SK-MEL-5 (cell line): ENCODE measurements around the gene SLC4A1. TPM values are rescaled to one million over a fixed set of nuclear protein-coding genes. Genes with fewer than 3 reads are reported as not detected.

Experiments used
- DNase-seq: peaks from one replicate; pipeline ENCODE4 v3.0.0-alpha.2; 2016; ENCODE audit warnings: low read depth, low spot score
- in situ Hi-C: cut with HindIII; loops from 2 replicates; pipeline ENCODE4 v1.10.0; 2016; ENCODE audit warnings: low sequenced_read_pairs, high pct_unique_total_duplicates, low pct_unique_long_range_greater_than_20kb
- total RNA-seq: library from RNA; depleted of rRNA; stranded (reverse); fragments of >200 nt; shearing (Covaris generic); gene quantifications from 2 replicates; pipeline ENCODE4 v1.2.3, GENCODE V29; 2014

Gene SLC4A1
- total RNA-seq, 1 experiment from 2014 or later = 0.05 TPM

GRCh38 chr17:44297975-44298374, 30.0 kb upstream of the SLC4A1 start:
- in situ Hi-C loops = no loop called here
- no peak for DNase-seq

- DNase-seq = no peak
- in situ Hi-C loops = no loop called here
These were observed 25.7 kb upstream of the SLC4A1 start for GRCh38 chr17:44293509-44294226.

- DNase-seq = no peak
- in situ Hi-C loops = no loop called here
These were observed 19.7 kb upstream of the SLC4A1 start for GRCh38 chr17:44287651-44288050.

GRCh38 chr17:44284024-44284400, 16.1 kb upstream of the SLC4A1 start:
- no peak for DNase-seq
- in situ Hi-C loops = no loop called here

GRCh38 chr17:44283344-44284023, 15.5 kb upstream of the SLC4A1 start:
- no peak for DNase-seq
- in situ Hi-C loops = no loop called here

GRCh38 chr17:44282264-44282663, 14.3 kb upstream of the SLC4A1 start:
- in situ Hi-C loops = no loop called here
- no peak for DNase-seq

- in situ Hi-C loops = no loop called here
- no peak for DNase-seq
These were observed 13.6 kb upstream of the SLC4A1 start for GRCh38 chr17:44281570-44281969.

GRCh38 chr17:44280392-44280937, 12.5 kb upstream of the SLC4A1 start:
- in situ Hi-C loops = no loop called here
- DNase-seq = no peak

- peak; percentile 36 for DNase-seq
- in situ Hi-C loops = no loop called here
These were observed 11.9 kb upstream of the SLC4A1 start for GRCh38 chr17:44279666-44280391.

GRCh38 chr17:44279346-44279665, 11.4 kb upstream of the SLC4A1 start:
- no peak for DNase-seq
- in situ Hi-C loops = no loop called here

GRCh38 chr17:44277976-44278375, 10.0 kb upstream of the SLC4A1 start:
- DNase-seq = no peak
- in situ Hi-C loops = no loop called here

- in situ Hi-C loops = no loop called here
- DNase-seq = no peak
These were observed 5.7 kb upstream of the SLC4A1 start for GRCh38 chr17:44273607-44274006.

GRCh38 chr17:44272954-44273353, 5.0 kb upstream of the SLC4A1 start:
- in situ Hi-C loops = no loop called here
- DNase-seq = no peak

- DNase-seq = no peak
- in situ Hi-C loops = no loop called here
These were observed 4.5 kb upstream of the SLC4A1 start for GRCh38 chr17:44272321-44272951.

- DNase-seq = no peak
- in situ Hi-C loops = no loop called here
These were observed 1.8 kb upstream of the SLC4A1 start for GRCh38 chr17:44269535-44270240.

GRCh38 chr17:44268709-44269534, 987 bp upstream of the SLC4A1 start:
- in situ Hi-C loops = no loop called here
- no peak for DNase-seq

GRCh38 chr17:44267165-44267455, 825 bp downstream of the SLC4A1 start:
- in situ Hi-C loops = no loop called here
- no peak for DNase-seq
